GM06990 (cell line): ENCODE data around the gene RYR2.

Experiments
- DNase-seq: peaks from one replicate; pipeline ENCODE4 v3.0.0-alpha.2; 2011; ENCODE audit not compliant: insufficient read length; ENCODE audit errors: extremely low read depth
- H3K27me3 ChIP-seq: replicated peaks from 2 replicates; pipeline ENCODE4 v1.6.0; 2011; ENCODE audit warnings: low read length; ENCODE audit not compliant: control insufficient read depth, insufficient read depth
- H3K36me3 ChIP-seq: 2 replicates; pipeline ENCODE4 v1.5.1; 2011; ENCODE audit warnings: low read length; ENCODE audit not compliant: control insufficient read depth, insufficient read depth
- H3K4me3 ChIP-seq: replicated peaks from 2 replicates; pipeline ENCODE4 v1.5.1; 2011; ENCODE audit warnings: low read depth, mild to moderate bottlenecking, control low read depth, low read length
- CTCF ChIP-seq: IDR thresholded peaks from 2 replicates; pipeline ENCODE4 v1.5.1; 2011; ENCODE audit warnings: low read length, control low read depth, mild to moderate bottlenecking, inconsistent platforms; ENCODE audit not compliant: insufficient read depth, poor library complexity, severe bottlenecking

RYR2 gene

GRCh38 chr1:237206065-237206414 is 164.1 kb downstream of the RYR2 start:
- Histone ChIP-seq H3K36me3 (no peaks in the 10 kb centered on the region), H3K4me3 (no peak overlapping the region), H3K27me3 (no peaks in the 10 kb centered on the region)
- no peak for TF ChIP-seq CTCF
- DNase-seq, result no peak

GRCh38 chr1:237211031-237211430 is 169.0 kb downstream of the RYR2 start:
- no peak for DNase-seq
- no peaks in the 10 kb centered on the region for H3K27me3 ChIP-seq
- no peaks in the 10 kb centered on the region for H3K36me3 ChIP-seq
- H3K4me3 ChIP-seq, result no peak overlapping the region
- TF ChIP-seq CTCF, result no peak

GRCh38 chr1:237211540-237211939 is 169.6 kb downstream of the RYR2 start:
- no peaks in the 10 kb centered on the region for H3K36me3 ChIP-seq
- no peak for DNase-seq
- H3K4me3 ChIP-seq, result no peak overlapping the region
- no peak for TF ChIP-seq CTCF
- no peaks in the 10 kb centered on the region for H3K27me3 ChIP-seq

GRCh38 chr1:237219751-237220642 is 178.0 kb downstream of the RYR2 start:
- no peaks in the 10 kb centered on the region for H3K27me3 ChIP-seq
- no peak for DNase-seq
- H3K4me3 ChIP-seq, result no peak overlapping the region
- no peak for TF ChIP-seq CTCF
- no peaks in the 10 kb centered on the region for H3K36me3 ChIP-seq

GRCh38 chr1:237223419-237223818 is 181.4 kb downstream of the RYR2 start:
- DNase-seq, result no peak
- H3K4me3 ChIP-seq, result no peak overlapping the region
- no peaks in the 10 kb centered on the region for H3K36me3 ChIP-seq
- H3K27me3 ChIP-seq, result no peaks in the 10 kb centered on the region
- TF ChIP-seq CTCF, result no peak
